Activated CD8-positive, alpha-beta memory T cell treated with anti-CD3 and anti-CD28 coated beads, Interleukin-2, amount 50 U/mL, for 24 hours (primary cell): ENCODE measurements around the gene RPEL1.
"Not testable (repeated sequence)": the region's sequence is repeated elsewhere in the genome, so short reads cannot be mapped to it uniquely, and the experiment has no call there.

Experiments
- DNase-seq: peaks from one replicate; pipeline ENCODE4 v3.0.0-alpha.2; 2020; ENCODE audit errors: extremely low read depth

The RPEL1 gene

DNA sequence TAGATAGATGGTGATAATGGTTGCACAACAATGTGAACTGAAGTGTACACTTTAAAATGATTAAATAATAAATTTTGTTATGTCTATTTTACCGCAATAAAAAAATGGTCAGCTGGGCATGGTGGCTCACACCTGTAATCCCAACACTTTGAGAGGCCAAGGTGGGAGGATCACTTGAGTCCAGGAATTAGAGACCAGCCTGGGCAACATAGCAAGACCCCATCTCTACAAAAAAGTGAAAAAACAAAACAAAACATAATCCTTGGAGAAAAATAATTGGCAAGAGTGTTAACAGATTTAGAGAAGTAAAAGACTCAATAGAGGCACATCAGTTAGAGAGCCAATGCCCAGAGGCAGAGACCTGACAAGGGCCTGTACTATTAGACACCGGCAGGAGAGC lies 9.9 kb upstream of the RPEL1 start:
- no peak for DNase-seq

DNA sequence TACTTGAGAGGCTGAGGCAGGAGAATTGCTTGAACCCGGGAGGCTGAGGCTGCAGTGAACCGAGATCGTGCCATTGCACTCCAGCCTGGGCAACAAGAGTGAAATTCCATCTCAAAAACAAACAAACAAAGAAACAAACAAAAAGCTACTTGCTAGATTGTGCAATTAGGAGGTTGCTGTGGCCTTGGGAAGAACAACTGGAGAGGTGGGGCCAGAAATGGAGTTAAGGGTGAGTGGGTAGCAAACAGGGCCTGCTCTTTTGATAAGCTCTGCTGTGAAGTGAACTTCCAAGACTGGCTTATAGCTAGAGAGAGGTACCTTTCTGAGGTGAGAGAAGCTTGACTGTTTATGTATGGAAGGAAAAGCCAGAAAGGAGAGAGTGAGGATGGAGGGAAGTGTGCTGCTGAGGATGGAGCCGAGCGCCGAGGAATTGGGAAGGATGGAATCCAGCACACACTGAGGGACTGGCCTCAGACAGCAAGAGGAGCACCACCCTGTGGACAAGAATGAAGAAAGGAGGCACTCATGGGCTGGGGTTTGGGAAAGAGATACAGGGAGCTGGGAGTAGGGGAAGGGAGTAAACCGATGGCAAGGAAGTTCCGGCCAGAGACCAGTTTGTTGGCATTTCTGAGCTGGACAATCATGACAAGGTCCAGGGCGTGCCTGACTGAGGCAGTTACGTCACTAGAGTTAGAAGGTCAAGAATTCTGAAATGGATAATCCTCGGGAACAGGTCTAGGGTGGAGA lies 7.0 kb upstream of the RPEL1 start:
- no peak for DNase-seq

DNA sequence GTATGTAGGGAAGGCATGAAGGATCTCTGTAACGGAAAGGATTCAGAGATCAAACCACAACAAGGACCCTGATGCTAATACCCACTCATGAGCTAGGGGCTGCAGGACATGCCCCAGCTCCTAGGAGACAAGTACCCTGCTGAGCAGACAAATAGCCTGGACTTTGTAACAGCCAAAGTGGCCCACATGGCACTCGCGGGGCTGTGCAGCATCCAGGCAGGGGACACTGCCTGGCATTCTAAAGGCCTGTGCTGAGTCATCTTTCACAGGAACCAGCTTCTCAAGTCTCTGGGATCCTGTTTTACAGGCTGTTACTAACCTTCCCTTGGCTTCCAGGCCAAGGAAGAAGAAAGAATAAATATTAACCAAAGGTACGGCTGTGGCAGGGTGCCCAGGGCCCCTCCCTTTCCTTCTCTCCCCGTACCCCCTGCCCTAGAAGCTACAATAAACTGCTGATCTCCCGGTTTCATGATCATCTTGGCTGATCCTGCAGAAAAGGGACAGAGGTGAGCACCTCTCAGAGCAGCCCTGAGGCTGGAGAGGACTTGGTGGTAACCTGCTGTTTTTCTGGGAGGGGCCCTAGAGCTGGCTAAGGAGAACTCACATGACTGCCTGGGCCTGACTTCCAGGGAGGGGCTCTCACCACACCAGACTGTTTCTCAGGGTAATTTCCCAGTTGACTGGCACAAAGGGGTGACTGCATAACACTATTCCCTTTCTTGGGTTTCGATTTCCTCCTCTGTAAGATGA lies 4.2 kb upstream of the RPEL1 start:
- no peak for DNase-seq

- DNase-seq, result peak; percentile 15
Measured at GRCh38 chr10:103244666-103245271, 918 bp upstream of the RPEL1 start.

DNA sequence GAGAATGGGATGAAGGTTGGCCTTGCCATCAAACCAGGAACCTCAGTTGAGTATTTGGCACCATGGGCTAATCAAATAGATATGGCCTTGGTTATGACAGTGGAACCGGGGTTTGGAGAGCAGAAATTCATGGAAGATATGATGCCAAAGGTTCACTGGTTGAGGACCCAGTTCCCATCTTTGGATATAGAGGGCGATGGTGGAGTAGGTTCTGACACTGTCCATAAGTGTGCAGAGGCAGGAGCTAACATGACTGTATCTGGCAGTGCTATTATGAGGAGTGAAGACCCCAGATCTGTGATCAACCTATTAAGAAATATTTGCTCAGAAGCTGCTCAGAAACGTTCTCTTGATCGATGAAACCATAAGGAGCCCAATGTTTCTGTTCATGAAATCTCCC lies 637 bp downstream of the RPEL1 start:
- no peak for DNase-seq

GRCh38 chr10:103254113-103254512 lies 8.4 kb downstream of the RPEL1 start:
- DNase-seq, result no peak

GRCh38 chr10:103254538-103255325 lies 9.0 kb downstream of the RPEL1 start:
- DNase-seq, result no peak

GRCh38 chr10:103256613-103257012 lies 10.9 kb downstream of the RPEL1 start:
- no peak for DNase-seq

DNA sequence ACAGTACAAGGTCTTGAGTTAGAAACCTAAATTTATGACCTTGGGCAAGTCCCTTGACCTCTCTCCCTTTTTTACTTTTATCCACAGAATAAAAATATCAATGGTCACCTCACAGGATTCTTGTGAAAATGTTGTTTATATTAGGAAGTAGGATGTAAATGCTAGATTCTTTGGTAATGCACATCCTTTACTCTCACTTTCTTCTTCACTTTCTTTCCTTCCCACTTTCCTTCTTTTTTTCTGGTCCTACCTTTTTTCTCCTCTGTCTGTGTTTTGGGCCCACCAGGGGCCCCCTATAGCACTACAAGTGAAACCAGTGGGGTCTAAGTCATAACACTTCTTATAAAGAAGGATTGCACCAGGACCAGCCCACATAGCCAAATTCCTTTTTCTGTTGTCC lies 12.1 kb downstream of the RPEL1 start:
- no peak for DNase-seq

GRCh38 chr10:103258928-103259327 lies 13.2 kb downstream of the RPEL1 start:
- not testable (repeated sequence) for DNase-seq

DNA sequence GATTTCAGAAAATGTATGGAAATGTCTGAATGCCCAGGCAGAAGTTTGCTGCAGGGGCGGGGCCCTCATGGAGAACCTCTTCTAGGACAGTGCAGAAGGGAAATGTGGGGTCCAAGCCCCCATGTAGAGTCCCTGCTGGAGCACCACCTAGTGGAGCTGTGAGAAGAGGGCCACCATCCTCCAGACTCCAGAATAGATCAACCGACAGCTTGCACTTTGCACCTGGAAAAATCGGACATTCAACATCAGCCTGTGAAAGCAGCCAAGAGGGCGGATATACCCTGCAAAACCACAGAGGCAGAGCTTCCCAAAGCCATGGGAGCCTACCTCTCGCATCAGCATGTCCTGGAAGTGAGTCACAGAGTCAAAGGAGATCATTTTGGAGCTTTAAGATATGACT lies 14.3 kb downstream of the RPEL1 start:
- DNase-seq, result no peak

- DNase-seq, result no peak
Measured at GRCh38 chr10:103262229-103262628, 16.5 kb downstream of the RPEL1 start.

DNA sequence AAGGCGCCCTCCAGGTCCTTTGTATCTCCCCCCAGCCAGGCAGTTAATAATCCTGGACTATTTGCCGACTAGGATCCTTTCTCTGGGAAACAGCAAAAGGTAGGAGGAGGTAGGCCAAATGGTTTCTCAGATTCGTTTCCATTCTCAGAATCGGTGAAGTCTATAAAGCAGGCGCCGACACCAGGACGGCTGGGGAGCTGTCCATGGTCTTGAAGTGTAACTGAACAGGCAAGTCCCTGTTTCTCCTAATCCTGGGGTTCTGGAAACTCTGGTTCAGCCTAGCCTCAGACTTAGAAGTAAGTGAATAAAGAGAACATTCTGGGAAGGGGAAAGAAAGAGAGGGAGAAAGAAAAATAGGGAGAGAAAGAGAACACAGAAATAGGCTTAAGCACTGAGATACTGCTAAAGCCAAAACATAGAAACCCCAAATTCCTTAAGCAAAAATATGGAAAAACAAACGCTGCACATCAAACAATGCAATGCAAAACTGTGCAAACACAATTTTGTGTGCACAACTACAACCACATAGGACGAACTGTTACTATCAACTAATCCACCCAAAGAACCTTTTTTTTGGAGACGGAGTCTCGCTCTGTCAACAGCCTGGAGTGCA lies 20.1 kb downstream of the RPEL1 start:
- no peak for DNase-seq

DNA sequence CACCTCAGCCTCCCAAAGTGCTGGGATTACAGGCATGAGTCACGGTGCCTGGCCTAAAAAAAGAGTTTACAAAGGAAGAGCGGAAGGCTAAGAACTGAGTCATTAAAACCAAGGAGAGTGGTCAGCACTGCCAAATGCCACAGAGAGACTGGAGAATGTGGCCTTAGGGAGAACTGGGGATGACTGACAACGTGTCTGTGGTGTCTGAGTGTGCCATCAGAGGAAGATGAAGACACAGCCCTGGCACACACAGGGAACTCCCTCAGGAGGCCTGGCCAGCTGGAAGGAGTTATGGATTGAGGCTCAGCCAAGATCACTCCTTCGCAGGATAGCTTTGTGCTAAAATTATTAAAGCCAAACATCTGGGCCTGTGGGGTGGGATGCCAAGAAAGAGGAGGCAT lies 27.4 kb downstream of the RPEL1 start:
- no peak for DNase-seq

DNA sequence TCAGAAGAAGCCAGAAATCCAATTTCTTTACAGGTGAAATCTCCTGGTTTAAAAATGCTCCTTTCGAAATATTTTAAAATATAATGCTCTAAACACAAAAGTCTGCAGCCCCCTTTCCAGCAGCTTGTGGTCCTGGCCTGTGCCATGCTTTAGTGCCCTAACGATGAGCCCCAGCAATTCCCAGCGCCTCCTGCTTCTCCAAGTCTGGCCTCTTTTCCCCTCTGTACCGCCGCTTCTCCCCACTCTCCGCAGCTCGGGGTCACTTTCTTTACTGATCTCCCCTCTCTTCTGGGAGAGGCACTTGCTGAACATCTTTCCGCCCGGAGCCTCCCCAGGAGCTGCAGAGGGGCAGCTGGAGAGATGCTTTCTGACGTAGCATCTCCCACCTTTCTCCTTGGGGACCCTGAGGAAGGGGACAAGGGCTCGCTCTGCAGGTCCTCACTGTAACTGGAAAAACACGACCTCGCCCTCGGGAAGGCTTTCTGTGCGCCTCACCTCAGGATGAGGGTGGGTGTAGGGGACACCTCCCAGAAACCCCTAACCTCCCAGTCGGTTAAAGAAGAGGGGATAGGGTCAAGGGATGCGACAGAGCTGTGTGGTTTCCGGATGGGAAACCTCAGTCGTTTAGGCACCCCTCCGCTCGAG lies 30.7 kb downstream of the RPEL1 start:
- no peak for DNase-seq

- DNase-seq, result no peak
Measured at GRCh38 chr10:103276896-103277712, 31.4 kb downstream of the RPEL1 start, which contains the start of gene INA. TSS of gene INA (plus strand) at chr10:103277138. CDS start at chr10:103277212, 74 bp downstream.

DNA sequence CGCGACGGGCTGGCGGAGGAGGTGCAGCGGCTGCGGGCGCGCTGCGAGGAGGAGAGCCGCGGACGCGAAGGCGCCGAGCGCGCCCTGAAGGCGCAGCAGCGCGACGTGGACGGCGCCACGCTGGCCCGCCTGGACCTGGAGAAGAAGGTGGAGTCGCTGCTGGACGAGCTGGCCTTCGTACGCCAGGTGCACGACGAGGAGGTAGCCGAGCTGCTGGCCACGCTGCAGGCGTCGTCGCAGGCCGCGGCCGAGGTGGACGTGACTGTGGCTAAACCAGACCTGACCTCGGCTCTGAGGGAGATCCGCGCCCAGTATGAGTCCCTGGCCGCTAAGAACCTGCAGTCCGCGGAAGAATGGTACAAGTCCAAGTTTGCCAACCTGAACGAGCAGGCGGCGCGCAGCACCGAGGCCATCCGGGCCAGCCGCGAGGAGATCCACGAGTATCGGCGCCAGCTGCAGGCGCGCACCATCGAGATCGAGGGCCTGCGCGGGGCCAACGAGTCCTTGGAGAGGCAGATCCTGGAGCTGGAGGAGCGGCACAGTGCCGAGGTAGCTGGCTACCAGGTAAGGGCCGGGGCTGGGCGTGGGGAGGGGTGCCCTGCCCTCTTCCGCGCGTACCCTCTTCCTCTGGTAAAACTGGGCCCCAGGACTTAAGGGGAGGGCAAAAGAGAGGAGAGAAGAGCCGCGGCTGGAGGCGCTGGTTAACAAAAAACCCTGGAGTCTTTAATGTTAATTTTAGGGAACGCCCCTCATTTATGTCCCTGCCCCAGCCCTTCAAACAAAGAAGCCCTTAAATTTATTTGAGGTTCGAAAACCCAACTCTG lies 32.2 kb downstream of the RPEL1 start:
- no peak for DNase-seq

DNA sequence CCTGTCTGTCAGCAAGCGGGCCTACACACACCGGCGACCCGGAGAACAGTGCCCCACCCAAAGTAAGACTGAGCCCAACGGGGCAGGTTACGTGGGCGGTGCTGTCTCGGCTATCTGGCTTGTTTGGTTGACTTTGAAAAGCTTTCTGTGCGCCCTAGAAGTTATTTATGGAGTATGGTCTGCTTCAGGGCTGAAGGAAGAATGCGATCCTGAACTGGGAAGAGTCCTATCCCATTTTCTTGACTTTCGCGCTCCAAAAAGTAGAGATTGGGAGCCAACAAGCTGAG lies 32.8 kb downstream of the RPEL1 start:
- no peak for DNase-seq

DNA sequence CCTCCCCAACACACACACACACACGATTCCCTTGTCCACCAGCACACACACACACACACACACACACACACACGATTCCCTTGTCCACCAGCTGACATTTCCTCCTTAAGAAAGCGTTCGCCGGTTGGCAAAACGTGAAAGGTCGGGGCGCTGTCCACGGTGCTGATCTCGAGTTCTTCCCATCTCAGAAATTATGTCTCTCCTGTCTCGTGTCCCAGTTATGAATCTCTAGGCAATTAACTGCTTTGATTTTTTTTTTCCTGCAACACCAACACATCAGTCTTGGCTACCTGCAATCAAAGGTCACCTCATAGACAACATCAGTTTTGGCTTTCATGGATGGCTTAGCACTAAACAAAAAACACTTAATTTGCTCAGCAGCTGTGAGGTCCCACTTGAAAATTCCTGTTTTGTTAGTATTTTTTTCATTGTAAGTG lies 33.2 kb downstream of the RPEL1 start:
- DNase-seq, result no peak

DNA sequence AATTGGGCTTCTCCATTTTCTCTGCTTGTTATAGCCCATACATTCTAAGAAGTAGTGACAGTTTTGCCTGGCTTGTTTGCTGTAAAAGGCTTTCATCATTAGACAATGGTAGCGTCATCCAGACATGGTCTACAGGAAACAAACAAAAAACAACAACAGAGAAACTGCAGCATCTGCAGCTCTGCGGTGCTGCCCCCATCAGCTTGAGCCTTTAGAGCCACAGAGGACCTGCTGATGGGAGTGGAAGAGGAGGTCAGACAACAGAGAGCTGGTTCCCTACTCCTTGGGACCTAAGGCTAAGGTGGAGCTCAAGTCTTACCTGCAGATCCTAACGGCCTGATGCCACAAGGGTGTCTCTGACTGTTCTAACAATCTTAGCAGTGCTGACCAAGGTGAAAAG lies 34.3 kb downstream of the RPEL1 start:
- DNase-seq, result no peak
